Raji (cell line): Measurements from ENCODE around the gene MEFV.

Experiments
- POLR2A ChIP-seq: IDR thresholded peaks from 2 replicates; pipeline ENCODE4 v1.6.1; 2011; ENCODE audit warnings: low read depth, low read length, control low read depth; ENCODE audit not compliant: insufficient read depth

Gene MEFV

GRCh38 chr16:3246876-3247275, 9.6 kb downstream of the MEFV start:
- no peak for TF ChIP-seq POLR2A

GRCh38 chr16:3246002-3246401, 10.4 kb downstream of the MEFV start:
- TF ChIP-seq POLR2A: no peak

- TF ChIP-seq POLR2A: no peak
Observed at GRCh38 chr16:3243882-3244281, 12.6 kb downstream of the MEFV start.

GRCh38 chr16:3242709-3243108, 13.7 kb downstream of the MEFV start:
- no peak for TF ChIP-seq POLR2A

- TF ChIP-seq POLR2A: no peak
Observed at GRCh38 chr16:3241761-3242160, 14.7 kb downstream of the MEFV start.

- TF ChIP-seq POLR2A: no peak
Observed at GRCh38 chr16:3235856-3236669, 20.4 kb downstream of the MEFV start.

GRCh38 chr16:3234857-3235561, 21.4 kb downstream of the MEFV start, which contains the start of gene ZNF200:
Gene ZNF200, minus strand, starts transcription at chr16:3235158. Its CDS starts 1,403 bp downstream, at chr16:3233755.
- TF ChIP-seq POLR2A: peak; percentile 90

- TF ChIP-seq POLR2A: no peak
Observed at GRCh38 chr16:3234543-3234856, 21.9 kb downstream of the MEFV start.

- no peak for TF ChIP-seq POLR2A
Observed at GRCh38 chr16:3223913-3224515, 32.4 kb downstream of the MEFV start.

- no peak for TF ChIP-seq POLR2A
Observed at GRCh38 chr16:3220839-3221238, 35.6 kb downstream of the MEFV start.

GRCh38 chr16:3216263-3216640, 40.2 kb downstream of the MEFV start:
- TF ChIP-seq POLR2A: no peak

- 0 out of 2 replicates have a peak, but pooled peaks have one; percentile 19 for TF ChIP-seq POLR2A
Observed at GRCh38 chr16:3215601-3216262, 40.7 kb downstream of the MEFV start.

GRCh38 chr16:3214904-3215600, 41.4 kb downstream of the MEFV start:
- TF ChIP-seq POLR2A: no peak

- no peak for TF ChIP-seq POLR2A
Observed at GRCh38 chr16:3212567-3212966, 43.9 kb downstream of the MEFV start.

GRCh38 chr16:3212006-3212405, 44.4 kb downstream of the MEFV start:
- TF ChIP-seq POLR2A: no peak
